Activated T-cell treated with anti-CD3 and anti-CD28 coated beads for 24 hours (primary cell): ENCODE results near the gene CGN.

Experiments used
- DNase-seq: peaks from one replicate; pipeline ENCODE4 v3.0.0-alpha.2; 2020; ENCODE audit warnings: low read depth

The CGN gene

DNA sequence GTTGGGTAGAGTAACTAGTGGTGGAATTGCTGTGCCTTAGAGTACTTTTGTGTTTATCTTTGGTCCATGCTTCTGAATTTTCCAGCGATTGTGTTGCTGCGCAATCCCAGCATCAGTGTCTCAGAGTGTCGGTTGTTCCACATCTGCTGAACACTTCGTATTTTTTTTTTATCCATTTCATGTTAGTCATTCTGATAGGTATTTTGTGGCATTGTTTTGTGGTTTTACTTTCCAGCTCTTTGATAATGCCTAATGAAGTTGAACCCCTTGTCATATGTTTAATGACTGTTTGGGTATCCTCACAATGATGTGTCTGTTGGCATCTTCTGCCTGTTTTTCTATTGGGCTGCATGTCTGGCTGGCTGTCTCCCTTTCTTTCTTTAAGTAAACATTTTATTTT is 42.5 kb downstream of the CGN start:
- no peak for DNase-seq

DNA sequence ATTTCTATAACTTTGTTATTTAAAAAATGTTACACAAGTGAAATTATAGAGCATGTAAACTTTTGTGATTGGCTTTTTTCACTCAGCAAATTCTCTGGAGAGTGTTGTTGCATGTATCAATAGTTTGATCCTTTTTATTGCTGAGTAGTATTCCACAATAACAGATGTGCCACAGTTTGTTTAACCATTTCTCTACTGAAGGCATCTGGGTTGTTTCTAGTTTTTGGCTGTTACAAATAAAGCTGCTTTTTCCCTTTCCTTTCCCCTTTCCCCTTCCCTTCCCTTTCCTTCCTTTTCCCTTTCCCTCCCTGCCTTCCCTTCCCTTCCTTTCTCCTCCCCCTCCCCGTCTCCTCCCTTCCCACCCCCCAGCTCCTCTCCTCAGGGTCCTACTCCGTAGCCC is 44.9 kb downstream of the CGN start:
- DNase-seq = no peak

DNA sequence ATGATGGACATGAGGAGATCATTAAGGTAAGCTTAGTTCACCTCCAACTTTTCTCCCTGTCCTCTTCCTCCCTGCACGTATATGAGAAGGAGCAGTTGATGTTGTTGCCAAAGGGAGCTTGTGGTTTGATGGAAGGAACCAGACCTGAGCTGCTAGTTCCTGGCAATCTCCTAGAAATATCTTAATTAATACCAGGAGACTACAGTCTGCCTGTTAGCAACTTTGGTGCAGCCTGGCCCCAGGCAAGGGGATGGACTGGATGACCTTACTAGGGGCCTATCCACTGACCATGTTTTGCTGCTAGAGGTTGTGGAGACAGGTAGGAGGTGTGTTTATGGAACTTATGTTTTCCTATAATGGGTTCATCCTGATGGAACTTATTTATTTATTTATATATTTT is 51.5 kb downstream of the CGN start:
- no peak for DNase-seq

DNA sequence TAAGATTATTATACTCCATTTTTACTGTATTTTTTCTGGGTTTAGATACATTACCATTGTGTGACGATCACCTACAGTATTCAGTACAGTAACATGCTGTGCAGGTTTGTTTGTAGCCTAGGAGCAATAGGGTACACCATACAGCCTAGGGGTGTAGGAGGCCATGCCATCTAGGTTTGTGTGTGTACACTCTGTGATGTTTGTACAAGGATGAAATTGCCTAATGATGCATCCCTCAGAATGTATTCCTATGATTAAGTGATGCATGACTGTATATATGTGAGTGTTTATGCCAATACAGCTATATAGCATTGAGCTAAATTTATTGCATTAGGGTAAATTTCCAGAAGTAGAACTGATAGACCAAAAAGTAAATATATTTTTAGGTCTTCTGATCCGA is 52.2 kb downstream of the CGN start:
- no peak for DNase-seq

DNA sequence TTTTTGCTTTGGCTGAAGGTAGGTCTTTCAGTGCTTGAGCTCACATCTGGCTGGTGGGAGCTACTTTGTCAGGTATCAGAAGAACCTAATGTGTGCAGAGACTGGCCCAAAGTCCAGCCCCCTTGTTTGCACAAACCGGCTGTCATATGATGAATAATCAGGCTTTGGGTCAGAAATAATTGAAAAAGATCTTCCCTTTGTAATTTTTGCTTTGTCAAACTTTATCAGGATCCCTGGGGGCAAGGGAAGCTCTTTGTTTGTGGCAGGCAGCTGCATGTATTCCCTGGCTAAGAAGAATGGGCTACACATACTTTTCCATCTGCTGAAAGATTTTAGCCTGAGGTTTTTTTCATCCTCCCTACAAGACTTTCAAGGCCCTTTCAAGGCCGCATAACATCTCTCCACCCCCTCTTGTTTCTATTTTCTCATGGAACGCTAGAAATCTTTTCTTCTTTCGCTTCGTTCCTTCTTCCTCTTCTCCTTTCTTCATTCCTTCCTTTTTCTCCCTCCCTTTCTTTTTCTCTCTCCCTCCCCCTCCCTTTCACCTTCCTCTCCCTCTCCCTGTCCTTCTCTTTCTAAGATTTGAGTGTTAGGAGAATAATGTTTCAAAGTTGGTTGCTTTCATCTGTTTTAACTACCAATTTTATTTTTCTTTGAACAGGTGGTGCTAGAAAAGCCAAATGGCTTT is 54.5 kb downstream of the CGN start:
- DNase-seq = no peak

DNA sequence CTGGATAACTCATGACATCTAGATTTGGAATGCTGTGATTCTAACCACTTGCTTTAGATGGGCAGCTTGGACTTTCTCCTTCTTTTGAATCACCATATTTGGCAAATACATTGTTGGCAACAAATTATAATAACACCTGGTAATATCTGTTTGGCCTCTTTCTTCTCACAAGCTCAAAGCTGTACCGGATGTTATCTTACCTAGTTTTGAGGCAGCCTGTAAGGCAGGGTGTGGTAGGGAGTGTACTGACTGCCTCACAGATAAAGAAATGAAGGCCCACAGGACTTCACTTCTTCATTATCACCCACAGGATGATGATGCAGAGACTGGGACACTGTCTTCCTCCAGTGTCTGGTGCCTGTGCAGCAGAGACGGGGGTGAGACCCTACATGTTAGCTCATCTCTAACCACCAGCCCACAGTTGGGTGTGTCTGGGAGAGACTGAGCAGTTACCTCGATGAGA is 57.5 kb downstream of the CGN start:
- no peak for DNase-seq

DNA sequence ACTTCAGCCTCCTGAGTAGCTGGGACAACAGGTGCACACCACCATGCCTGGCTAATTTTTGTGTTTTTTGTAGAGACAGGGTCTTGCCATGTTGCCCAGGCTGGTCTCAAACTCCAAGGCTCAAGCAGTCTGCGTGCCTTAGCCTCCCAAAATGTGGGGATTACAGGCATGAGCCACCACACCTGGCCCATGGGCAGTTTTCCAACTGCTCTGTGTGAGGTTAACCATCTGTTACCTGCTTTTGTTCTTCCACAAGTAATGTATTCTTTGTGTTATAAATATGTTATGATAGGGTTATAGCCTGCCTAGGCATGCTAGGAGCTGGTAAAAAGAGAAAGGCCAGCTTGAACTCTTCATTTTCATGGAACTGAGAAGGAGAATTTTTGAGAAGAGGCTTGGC is 59.6 kb downstream of the CGN start:
- DNase-seq = no peak

DNA sequence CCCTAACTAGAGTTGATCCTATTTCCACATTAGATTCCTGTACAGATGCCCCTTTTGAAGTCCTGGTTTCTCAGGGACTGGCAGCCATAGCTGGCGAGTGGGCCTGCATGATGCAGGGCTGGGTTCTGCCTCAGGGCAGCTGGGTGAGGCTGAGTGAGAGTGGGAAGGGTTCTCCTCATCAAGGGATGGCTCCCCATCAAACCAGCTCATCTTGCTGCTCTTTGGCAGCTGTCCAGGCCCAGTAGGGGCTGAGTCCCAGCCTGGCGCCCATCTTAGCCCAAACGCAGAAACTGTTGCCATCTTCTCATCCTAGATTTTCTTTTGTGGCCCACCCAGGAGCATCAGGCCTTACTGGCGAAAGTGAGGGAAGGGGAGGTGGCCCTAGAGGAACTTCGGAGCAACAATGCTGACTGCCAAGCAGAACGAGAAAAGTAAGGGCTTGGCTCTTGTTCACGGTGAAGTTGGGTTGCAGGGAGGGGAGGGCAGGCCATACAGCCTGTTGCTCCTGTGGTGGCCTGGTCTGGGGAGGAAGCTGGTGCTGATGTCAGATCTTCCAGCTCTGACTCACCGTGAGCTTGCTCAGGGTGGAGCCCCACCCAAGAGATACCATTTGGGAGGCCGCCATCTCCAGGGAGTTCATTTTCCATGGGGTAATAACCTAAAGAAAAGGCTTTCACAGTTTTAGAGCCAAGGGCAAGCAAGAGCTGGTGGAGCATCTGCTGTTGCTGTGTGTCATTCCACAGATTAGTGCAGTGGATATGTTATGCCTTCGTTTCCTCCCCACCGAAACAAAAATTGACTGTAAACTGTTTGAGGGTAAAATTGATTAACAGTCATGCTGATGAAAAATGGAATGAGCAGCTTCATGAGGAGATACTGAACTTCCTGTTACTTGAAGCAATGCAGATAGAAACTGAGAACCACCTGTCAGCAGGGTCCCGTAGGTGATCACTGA is 63.7 kb downstream of the CGN start:
- no peak for DNase-seq

DNA sequence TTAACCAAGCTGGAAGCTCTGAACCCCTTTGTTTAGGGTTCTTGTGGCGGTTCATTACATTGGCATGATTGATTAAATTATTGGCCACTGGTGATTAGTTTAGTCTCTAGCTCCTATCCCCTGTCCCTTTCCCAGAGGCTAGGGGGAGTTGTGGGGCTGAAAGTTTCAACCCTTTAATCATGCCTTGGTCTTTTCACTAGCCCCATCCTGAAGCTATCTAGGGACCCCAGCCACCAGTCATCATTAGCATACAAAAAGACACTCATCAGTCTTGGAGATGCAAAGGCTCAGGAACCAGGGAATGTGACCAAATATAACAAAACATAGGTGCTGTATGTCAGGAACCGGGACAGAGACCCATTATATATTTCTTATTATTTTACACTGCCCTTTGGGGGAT is 66.0 kb downstream of the CGN start:
- no peak for DNase-seq

DNA sequence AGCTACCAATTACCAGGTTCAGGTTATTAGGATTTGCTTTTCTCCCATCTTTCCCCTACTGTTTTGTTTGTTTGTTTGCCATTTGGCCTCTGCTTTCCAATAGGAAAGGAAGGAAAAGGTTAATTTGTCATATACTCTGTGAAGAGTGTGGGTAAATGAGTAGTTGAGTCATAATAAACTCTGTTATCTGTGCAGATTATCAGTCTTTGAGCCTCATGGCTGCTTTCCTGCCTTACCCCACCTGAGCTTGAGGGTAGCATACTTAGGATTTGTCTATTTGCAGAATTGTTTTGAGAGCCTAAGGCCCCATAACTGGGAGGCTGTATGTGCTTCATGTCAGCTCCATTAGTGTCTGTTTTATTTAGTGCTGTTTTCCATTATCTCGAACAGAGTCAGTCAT is 67.8 kb downstream of the CGN start:
- DNase-seq = no peak

DNA sequence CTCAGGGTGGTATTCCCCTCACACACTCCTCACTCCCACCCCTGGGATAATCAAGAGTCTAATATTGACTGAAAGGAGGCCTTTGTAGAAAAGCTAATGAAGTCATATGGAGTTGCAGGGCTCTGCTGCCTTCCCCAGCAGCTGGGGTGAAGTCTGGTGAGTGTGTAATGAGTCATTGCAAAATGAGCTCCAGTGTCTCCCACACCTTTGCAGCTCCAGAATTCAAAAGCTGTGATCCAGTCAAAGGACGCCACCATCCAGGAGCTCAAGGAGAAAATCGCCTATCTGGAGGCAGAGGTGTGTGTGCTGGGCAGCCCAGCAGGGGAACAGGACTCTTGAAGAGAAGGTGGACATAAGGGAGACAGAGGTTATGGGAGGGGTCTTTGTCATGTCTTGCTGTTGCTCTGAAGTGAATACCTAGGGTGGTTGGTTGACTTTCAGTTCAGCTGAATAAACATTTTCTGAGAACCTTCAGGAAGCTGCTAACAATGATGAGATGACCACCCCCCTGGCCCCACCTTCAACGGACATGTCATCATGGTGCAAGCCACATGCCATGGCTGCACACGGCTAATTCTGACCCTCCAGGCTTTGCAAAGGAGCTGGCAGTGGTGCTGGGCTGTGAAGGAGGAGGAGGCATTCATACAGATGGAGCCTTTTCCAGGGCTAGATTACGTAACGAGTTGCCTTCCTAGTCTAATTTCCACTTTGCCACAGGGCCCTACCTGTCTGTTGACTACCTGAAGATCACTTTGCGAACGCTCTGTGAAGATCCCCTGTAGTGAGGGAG is 68.4 kb downstream of the CGN start:
- DNase-seq = no peak

DNA sequence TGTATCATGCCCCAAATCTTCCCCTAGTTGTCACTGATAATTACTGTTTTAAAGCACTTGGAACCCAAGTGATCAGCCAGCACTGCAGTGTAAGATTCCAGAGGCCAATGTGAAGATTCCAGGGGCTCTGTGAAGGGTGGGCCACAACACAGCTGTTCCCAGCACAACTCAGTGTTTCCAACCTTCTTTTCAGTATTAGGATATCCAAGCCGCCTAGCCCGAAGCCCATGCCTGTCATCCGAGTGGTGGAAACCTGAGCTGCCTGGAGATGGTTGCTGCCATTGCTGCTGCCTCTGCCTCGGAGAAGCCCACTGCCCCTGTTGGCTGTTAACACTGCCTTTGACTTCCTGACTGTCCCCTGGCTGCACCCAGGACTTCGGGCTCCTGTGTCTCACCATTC is 70.3 kb downstream of the CGN start:
- no peak for DNase-seq

DNA sequence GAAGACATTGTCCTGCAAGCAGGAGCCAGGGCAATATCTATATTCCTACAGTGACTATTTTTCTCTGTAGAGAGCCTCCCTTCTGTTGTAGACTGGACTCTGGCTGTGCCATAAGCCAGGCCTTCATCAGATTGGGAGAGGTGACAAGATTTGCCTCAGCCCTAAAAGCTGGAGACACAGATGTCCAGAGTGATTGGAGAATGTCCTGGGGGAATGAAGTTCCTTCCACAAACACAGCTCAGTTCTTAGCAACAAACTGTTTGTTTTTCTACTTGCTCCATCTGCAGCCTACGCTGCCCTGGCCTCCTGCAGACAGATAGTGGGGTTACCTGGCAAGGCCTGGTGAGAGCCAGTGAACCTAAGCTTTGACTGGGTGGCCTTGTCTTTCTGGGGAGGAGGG is 70.7 kb downstream of the CGN start:
- no peak for DNase-seq

DNA sequence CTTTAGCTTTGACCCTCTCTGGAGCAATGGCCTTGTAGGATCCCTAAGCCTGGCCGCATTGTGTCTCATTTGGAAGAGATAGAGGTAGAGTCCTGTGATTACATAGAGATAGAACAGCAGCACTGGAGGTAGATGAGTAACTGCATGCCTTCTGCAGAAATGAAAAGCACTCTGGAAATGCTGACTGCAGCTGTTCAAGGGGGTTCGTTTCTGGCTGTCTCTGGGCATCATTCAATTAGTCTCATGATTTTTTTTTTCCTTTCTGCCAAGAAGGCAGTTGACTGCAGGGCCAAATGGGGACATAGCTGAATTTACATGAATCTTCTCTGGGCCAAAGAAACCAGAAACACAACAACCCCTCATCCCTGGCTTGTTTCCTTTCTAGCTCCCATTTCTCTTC is 72.6 kb downstream of the CGN start:
- no peak for DNase-seq

DNA sequence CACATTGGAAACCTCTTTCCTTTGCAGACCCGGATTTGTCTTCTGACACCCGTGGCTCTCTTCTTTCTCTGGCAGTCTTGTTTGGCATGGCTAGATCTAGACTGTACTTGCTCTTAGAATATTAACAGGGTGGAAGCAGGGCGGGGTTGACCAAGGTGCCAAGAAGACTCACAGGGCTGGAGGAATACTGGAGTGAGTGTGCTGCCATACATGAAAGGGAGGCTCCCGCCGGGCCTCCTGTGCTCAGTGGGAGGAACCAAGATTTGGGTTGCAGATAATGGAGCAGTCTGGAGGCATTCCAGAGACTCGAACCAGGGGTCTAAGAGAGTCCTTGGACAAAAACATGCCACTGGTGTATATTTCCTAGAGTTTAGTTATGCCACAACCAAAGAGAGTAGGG is 73.1 kb downstream of the CGN start:
- no peak for DNase-seq

DNA sequence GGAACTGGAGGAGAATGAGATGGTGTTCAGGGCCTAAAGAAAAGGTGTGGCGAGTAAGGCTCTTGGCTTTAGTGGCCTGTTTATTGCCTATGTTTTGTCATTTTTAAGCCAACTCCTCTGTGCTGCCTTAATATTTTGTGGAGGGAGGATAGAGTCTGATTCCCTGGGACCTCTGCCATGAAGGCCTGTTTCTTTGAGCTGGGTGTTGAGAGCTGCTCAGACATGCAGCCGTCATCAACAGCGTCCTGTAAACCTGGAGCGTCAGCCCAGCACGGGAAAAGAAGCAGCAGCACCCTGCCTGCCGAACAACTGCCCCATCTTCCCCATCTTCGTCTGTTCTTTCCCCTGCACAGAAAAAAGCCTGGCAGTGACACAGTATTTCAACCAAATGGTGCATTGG is 73.6 kb downstream of the CGN start:
- DNase-seq = no peak

DNA sequence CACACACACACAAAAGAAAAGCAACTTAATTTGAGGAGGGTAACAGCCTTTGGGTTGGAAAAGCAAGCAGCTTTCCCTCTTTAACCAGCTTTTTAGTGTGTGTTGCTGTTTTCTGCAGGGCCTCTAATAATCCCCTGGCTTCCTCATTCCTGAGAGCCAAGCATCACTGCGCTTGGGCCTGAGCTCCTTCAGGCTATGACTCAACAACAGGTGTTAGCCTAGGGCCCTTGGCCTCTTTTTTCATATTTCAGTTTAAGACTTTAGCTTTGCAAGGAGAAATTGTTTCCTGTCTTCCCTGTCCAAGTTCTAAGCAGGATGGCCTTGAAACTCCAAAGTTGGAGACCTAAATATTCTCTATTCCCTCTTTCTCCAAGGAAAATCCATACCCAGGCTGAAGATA is 74.4 kb downstream of the CGN start:
- no peak for DNase-seq
